K562 (cell line): ENCODE data around the gene POR. TPM values are rescaled to one million over a fixed set of nuclear protein-coding genes. Genes with fewer than 3 reads are reported as not detected.

Experiments
- ARID1B ChIP-seq: fragments of 450-650 bp; IDR thresholded peaks from 2 replicates; pipeline ENCODE4 v1.6.1; 2016; ENCODE audit warnings: antibody characterized with exemption, mild to moderate bottlenecking, inconsistent platforms
- CEBPG ChIP-seq, 3 experiments: fragments of 200-800 bp in 1 of 3; sonication (Bioruptor generic) in 1 of 3; sonication (generic) in 1 of 3; formaldehyde crosslinking in 1 of 3; IDR thresholded peaks in 2 of 3; conservative IDR thresholded peaks in 1 of 3; 2 replicates each; pipeline versions ENCODE4 v1.6.1 to v1.8.0; 2016 to 2022; ENCODE audit warnings: missing compliant biosample characterization in 2 of 3, missing genetic modification characterization in 2 of 3, mild to moderate bottlenecking in 1 of 3, missing genetic modification reagents in 1 of 3
- CHCHD3 ChIP-seq: fragments of 250-450 bp; sonication (Bioruptor Pico); IDR thresholded peaks from 2 replicates; pipeline ENCODE4 v2.1.2; 2022; ENCODE audit warnings: mild to moderate bottlenecking
- CREM ChIP-seq: IDR thresholded peaks from 2 replicates; pipeline ENCODE4 v1.6.1; 2014; ENCODE audit warnings: antibody characterized with exemption, low read depth
- EP400 ChIP-seq: fragments of 450-650 bp; IDR thresholded peaks from 2 replicates; pipeline ENCODE4 v1.6.1; 2017; ENCODE audit warnings: antibody characterized with exemption, mild to moderate bottlenecking, moderate library complexity
- FOXK2 ChIP-seq, 2 experiments: fragments of 450-650 bp; IDR thresholded peaks in 1 of 2; conservative IDR thresholded peaks in 1 of 2; 2 replicates each; pipeline ENCODE4 v1.6.1; 2016; ENCODE audit warnings: low read depth in 2 of 2, mild to moderate bottlenecking in 1 of 2
- FOXP1 ChIP-seq: sonication (generic); formaldehyde crosslinking; IDR thresholded peaks from 2 replicates; pipeline ENCODE4 v1.8.0; 2022; ENCODE audit warnings: mild to moderate bottlenecking, missing genetic modification reagents
- GATAD2A ChIP-seq: fragments of 450-650 bp; IDR thresholded peaks from 2 replicates; pipeline ENCODE4 v1.6.1; 2017
- MTA2 ChIP-seq: fragments of 450-650 bp; IDR thresholded peaks from 2 replicates; pipeline ENCODE4 v1.6.1; 2016; ENCODE audit warnings: low read depth
- NFIC ChIP-seq: fragments of 450-650 bp; IDR thresholded peaks from 2 replicates; pipeline ENCODE4 v1.6.1; 2017; ENCODE audit warnings: mild to moderate bottlenecking, inconsistent platforms
- RBFOX2 ChIP-seq: fragments of 200-400 bp; formaldehyde crosslinking; IDR thresholded peaks from 2 replicates; pipeline ENCODE4 v1.6.1; 2017; ENCODE audit warnings: low read depth, mild to moderate bottlenecking, low read length, moderate library complexity
- SMAD3 ChIP-seq: fragments of 450-650 bp; formaldehyde crosslinking; conservative IDR thresholded peaks from 2 replicates; pipeline ENCODE4 v1.4.0; 2020; ENCODE audit warnings: mild to moderate bottlenecking
- SMC3 ChIP-seq: conservative IDR thresholded peaks from 2 replicates; pipeline ENCODE4 v1.6.1; 2011; ENCODE audit warnings: low read depth, low read length, improper control_type of control experiment; ENCODE audit not compliant: insufficient read depth
- TBL1XR1 ChIP-seq, 2 experiments: IDR thresholded peaks; 2 replicates each; pipeline ENCODE4 v1.6.1; 2012; ENCODE audit warnings: improper control_type of control experiment in 2 of 2, low read length in 2 of 2, mild to moderate bottlenecking in 1 of 2
- ZNF316 ChIP-seq: fragments of 450-650 bp; IDR thresholded peaks from 2 replicates; pipeline ENCODE4 v1.6.1; 2016
- ZNF589 ChIP-seq: fragments of 200-800 bp; sonication (Bioruptor generic); IDR thresholded peaks from 2 replicates; pipeline ENCODE4 v1.6.1; 2016; ENCODE audit warnings: low read depth, missing genetic modification characterization, missing compliant biosample characterization
- polyA plus RNA-seq, 8 experiments: library from polyadenylated mRNA; depleted of rRNA in 4 of 8; stranded (reverse) in 5 of 8; unstranded in 3 of 8; fragments of >200 nt; fragmentation: Nextera tagmentation in 2 of 8; fragmentation: Illumina TruSeq in 1 of 8; extraction: Ambion mirVana in 2 of 8; extraction: Trizol in 1 of 8; gene quantifications; 2 replicates each; pipeline versions ENCODE4 v1.2.1 to v1.2.3, GENCODE V29; 2011 to 2014; ENCODE audit warnings: inconsistent platforms in 1 of 8, missing spikeins in 1 of 8
- total RNA-seq, 7 experiments: library from RNA; depleted of rRNA in 6 of 7; stranded (reverse); fragments of >200 nt in 6 of 7; fragmentation: Illumina TruSeq in 2 of 7; extraction: Trizol in 2 of 7; gene quantifications; 2 replicates each; pipeline versions ENCODE4 v1.2.1 to v1.2.3, GENCODE V29; 2011 to 2021; ENCODE audit warnings: low replicate concordance in 1 of 7
- TF ChIP-seq, protein P1 (sequence below), 2 experiments: fragments of 450-650 bp in 1 of 2; sonication (generic) in 1 of 2; formaldehyde crosslinking in 1 of 2; IDR thresholded peaks in 1 of 2; conservative IDR thresholded peaks in 1 of 2; 2 replicates each; pipeline versions ENCODE4 v1.6.1 to v1.8.1; 2016 to 2023; ENCODE audit warnings: mild to moderate bottlenecking in 2 of 2, moderate library complexity in 2 of 2, inconsistent platforms in 1 of 2, missing genetic modification reagents in 1 of 2
- TF ChIP-seq, protein P2 (sequence below): fragments of 450-650 bp; IDR thresholded peaks from 2 replicates; pipeline ENCODE4 v1.6.1; 2016; ENCODE audit warnings: antibody characterized with exemption
- TF ChIP-seq, protein P3 (sequence below): fragments of 450-650 bp; formaldehyde crosslinking; IDR thresholded peaks from 2 replicates; pipeline ENCODE4 v1.4.0; 2020; ENCODE audit warnings: mild to moderate bottlenecking, moderate library complexity
- TF ChIP-seq, protein P4 (sequence below): fragments of 450-650 bp; conservative IDR thresholded peaks from 2 replicates; pipeline ENCODE4 v1.6.1; 2016; ENCODE audit warnings: missing genetic modification characterization, low read depth, mild to moderate bottlenecking, control low read depth, missing compliant biosample characterization

POR gene
- total and polyA plus RNA-seq, 9 of the 15 experiments (the other 6 are each of a cell fraction or from before 2014, with no cell fraction given): 4.7 to 142 (median 40.8) TPM

DNA sequence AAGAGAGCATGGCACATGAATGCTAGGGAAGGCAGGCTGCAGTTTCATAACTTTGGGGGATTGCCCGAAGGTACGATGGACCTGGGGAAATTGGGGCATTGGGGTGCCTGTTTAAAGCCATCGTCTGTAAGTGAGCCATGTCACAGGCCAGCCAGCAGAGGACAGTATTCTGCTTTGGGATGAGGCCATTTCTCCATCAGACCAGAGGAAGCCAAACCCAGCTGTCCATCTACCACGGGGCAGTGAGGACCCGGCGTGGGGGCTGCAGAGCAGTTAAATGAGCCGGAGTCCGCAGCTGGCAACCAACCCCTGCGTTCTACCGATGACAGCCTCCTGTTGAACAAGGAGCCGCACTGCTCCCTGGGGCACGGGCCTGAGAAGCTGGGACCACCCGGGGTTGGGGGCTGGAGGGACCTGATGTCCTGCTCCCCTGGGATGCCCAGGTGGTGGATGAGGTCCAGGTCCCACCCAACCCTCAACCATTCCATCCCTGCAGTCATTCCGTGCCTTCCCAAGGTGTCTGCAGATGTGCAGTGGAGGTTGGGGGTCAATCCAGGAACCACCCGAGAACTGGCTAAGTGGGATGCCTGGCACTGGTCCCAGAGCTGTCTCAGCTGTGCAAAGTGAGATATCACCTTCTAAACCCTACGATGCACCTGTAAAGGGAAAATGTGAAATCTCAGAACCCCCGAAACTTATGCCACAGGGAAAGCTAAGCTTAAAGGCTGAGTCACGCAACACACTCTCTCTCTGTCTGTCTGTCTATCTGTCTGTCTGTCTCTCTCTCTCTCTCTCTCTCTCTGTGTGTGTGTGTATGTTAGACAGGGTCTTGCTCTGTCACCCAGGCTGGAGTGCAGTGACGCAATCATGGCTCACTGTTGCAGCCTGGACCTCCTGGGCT lies 48.2 kb upstream of the POR start (continued):
- TF ChIP-seq CREM (peak; percentile 74), ARID1B (peak; percentile 88), RBFOX2 (peak; percentile 70), CHCHD3 (CRISPR knock-in tag) (no peak), EP400 (peak; percentile 87), ZNF316 (peak; percentile 86), MTA2 (peak; percentile 66), CEBPG (CRISPR knock-in tag; IDR thresholded peaks at IDR 0.05) (peak; percentile 97), CEBPG (tag; conservative IDR thresholded peaks at IDR 0.05 in 1 of 2, IDR thresholded peaks at IDR 0.05 in 1 of 2) (peak; percentile 97 to 98), SMC3 (peak; percentile 99), GATAD2A (peak; percentile 99), FOXP1 (CRISPR knock-in tag) (no peak), TBL1XR1 (IDR thresholded peaks at IDR 0.05; ENCODE audit: low read length in 2 of 2) (peak in 1 of 2 experiments; percentile 70; a peak in 3 of 4 replicates), NFIC (peak; percentile 78), FOXK2 (conservative IDR thresholded peaks at IDR 0.05 in 1 of 2, IDR thresholded peaks at IDR 0.05 in 1 of 2; ENCODE audit: low read depth in 2 of 2) (peak; percentile 67 to 69; a peak in 2 of 4 replicates), SMAD3 (CRISPR knock-in tag) (0 out of 2 replicates have a peak, but pooled peaks have one; percentile 34), ZNF589 (CRISPR knock-in tag) (peak; percentile 41; the same call in 1 of the 2 replicates)
- TF ChIP-seq, protein P1, sequence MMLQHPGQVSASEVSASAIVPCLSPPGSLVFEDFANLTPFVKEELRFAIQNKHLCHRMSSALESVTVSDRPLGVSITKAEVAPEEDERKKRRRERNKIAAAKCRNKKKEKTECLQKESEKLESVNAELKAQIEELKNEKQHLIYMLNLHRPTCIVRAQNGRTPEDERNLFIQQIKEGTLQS (IDR thresholded peaks at IDR 0.05): peak; percentile 98
- TF ChIP-seq, protein P1 (CRISPR knock-in tag; conservative IDR thresholded peaks at IDR 0.05): no peak
- TF ChIP-seq, protein P2, sequence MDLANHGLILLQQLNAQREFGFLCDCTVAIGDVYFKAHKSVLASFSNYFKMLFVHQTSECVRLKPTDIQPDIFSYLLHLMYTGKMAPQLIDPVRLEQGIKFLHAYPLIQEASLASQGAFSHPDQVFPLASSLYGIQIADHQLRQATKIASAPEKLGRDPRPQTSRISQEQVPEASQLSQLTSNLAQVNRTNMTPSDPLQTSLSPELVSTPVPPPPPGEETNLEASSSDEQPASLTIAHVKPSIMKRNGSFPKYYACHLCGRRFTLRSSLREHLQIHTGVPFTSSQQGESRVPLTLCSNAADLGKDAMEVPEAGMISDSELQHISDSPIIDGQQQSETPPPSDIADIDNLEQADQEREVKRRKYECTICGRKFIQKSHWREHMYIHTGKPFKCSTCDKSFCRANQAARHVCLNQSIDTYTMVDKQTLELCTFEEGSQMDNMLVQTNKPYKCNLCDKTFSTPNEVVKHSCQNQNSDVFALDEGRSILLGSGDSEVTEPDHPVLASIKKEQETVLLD: peak; percentile 86; the same call in 1 of the 2 replicates
- TF ChIP-seq, protein P3, sequence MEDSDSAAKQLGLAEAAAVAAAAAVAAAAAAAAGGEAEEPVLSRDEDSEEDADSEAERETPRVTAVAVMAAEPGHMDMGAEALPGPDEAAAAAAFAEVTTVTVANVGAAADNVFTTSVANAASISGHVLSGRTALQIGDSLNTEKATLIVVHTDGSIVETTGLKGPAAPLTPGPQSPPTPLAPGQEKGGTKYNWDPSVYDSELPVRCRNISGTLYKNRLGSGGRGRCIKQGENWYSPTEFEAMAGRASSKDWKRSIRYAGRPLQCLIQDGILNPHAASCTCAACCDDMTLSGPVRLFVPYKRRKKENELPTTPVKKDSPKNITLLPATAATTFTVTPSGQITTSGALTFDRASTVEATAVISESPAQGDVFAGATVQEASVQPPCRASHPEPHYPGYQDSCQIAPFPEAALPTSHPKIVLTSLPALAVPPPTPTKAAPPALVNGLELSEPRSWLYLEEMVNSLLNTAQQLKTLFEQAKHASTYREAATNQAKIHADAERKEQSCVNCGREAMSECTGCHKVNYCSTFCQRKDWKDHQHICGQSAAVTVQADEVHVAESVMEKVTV: peak; percentile 98
- TF ChIP-seq, protein P4, sequence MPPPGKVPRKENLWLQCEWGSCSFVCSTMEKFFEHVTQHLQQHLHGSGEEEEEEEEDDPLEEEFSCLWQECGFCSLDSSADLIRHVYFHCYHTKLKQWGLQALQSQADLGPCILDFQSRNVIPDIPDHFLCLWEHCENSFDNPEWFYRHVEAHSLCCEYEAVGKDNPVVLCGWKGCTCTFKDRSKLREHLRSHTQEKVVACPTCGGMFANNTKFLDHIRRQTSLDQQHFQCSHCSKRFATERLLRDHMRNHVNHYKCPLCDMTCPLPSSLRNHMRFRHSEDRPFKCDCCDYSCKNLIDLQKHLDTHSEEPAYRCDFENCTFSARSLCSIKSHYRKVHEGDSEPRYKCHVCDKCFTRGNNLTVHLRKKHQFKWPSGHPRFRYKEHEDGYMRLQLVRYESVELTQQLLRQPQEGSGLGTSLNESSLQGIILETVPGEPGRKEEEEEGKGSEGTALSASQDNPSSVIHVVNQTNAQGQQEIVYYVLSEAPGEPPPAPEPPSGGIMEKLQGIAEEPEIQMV (tag): no peak
